A673 (cell line): Measurements from ENCODE around the gene XPOT. TPM values are rescaled to one million over a fixed set of nuclear protein-coding genes. Genes with fewer than 3 reads are reported as not detected.
A peak's percentile ranks its signal among the peaks of the same experiment; 100 is the strongest.

Experiments used
- BruUV-seq: library from RNA; stranded (reverse); fragments of 400-500 nt; replicated peaks from 2 replicates; lab custom pipeline; 2021; lab: Mats Ljungman, UMichigan
- CTCF ChIA-PET: fragments of 300-600 bp; sonication (Branson Sonifier 250); formaldehyde crosslinking; loops from one replicate; lab custom pipeline; 2022; ENCODE audit warnings: antibody characterized with exemption; lab: Charles Lee
- POLR2A ChIA-PET: fragments of 300-600 bp; sonication (Branson Sonifier 250); formaldehyde crosslinking; loops from one replicate; lab custom pipeline; 2022; ENCODE audit warnings: antibody characterized with exemption; ENCODE audit not compliant: low non-redundant PET; lab: Charles Lee
- DNase-seq: peaks from one replicate; pipeline ENCODE4 v3.0.0-alpha.2; 2015; ENCODE audit warnings: low spot score
- H3K27ac ChIP-seq: fragments of 200-600 bp; sonication (generic); 2 replicates; pipeline ENCODE4 v1.5.1; 2016; ENCODE audit warnings: mixed run types, low read depth, mild to moderate bottlenecking, mixed read lengths, antibody characterized with exemption, low read length; ENCODE audit not compliant: poor library complexity, severe bottlenecking
- H3K27me3 ChIP-seq: fragments of 200-600 bp; sonication (generic); replicated peaks from 2 replicates; pipeline ENCODE4 v1.6.1; 2017; ENCODE audit warnings: mixed run types, low read depth, mild to moderate bottlenecking, mixed read lengths, antibody characterized with exemption, low read length; ENCODE audit not compliant: insufficient read depth, poor library complexity
- H3K36me3 ChIP-seq: fragments of 200-600 bp; sonication (generic); 2 replicates; pipeline ENCODE4 v1.6.1; 2016; ENCODE audit warnings: mixed run types, mild to moderate bottlenecking, mixed read lengths, antibody characterized with exemption, low read length; ENCODE audit not compliant: insufficient read depth, poor library complexity, severe bottlenecking
- H3K4me1 ChIP-seq: fragments of 200-600 bp; sonication (generic); 2 replicates; pipeline ENCODE4 v1.6.1; 2017; ENCODE audit warnings: mixed run types, mild to moderate bottlenecking, mixed read lengths, antibody characterized with exemption, low read length; ENCODE audit not compliant: insufficient read depth, poor library complexity, severe bottlenecking
- H3K4me3 ChIP-seq: fragments of 200-600 bp; sonication (generic); 2 replicates; pipeline ENCODE4 v1.5.1; 2016; ENCODE audit warnings: low read depth, mixed run types, mild to moderate bottlenecking, mixed read lengths, low read length; ENCODE audit not compliant: poor library complexity, severe bottlenecking
- H3K9me3 ChIP-seq: fragments of 200-600 bp; sonication (generic); 2 replicates; pipeline ENCODE4 v1.6.1; 2016; ENCODE audit warnings: mixed run types, low read depth, mild to moderate bottlenecking, mixed read lengths, antibody characterized with exemption, low read length; ENCODE audit not compliant: poor library complexity, severe bottlenecking
- EZH2 ChIP-seq: fragments of 200-600 bp; sonication (generic); IDR thresholded peaks from 2 replicates; pipeline ENCODE4 v1.6.1; 2017; ENCODE audit warnings: borderline replicate concordance, low read depth, mild to moderate bottlenecking, mixed read lengths, antibody characterized with exemption, low read length; ENCODE audit not compliant: poor library complexity, severe bottlenecking
- intact Hi-C: fragments of 100-400 bp; cut with micrococcal nuclease; formaldehyde crosslinking; loops from one replicate; pipeline ENCODE4 v1.10.0; 2022; ENCODE audit not compliant: unreplicated experiment
- total RNA-seq: library from RNA; stranded (reverse); gene quantifications from 2 replicates; pipeline ENCODE4 v1.2.3, GENCODE V29; 2021
- TF ChIP-seq, protein P1 (sequence below): fragments of 300-800, 200-600 bp; sonication (generic); conservative IDR thresholded peaks from 2 replicates; pipeline ENCODE4 v1.5.1; 2017; ENCODE audit warnings: low read depth, mild to moderate bottlenecking, antibody characterized with exemption, low read length, moderate library complexity, mixed read lengths

Gene XPOT
- total RNA-seq, 1 experiment from 2014 or later = 192 TPM

DNA sequence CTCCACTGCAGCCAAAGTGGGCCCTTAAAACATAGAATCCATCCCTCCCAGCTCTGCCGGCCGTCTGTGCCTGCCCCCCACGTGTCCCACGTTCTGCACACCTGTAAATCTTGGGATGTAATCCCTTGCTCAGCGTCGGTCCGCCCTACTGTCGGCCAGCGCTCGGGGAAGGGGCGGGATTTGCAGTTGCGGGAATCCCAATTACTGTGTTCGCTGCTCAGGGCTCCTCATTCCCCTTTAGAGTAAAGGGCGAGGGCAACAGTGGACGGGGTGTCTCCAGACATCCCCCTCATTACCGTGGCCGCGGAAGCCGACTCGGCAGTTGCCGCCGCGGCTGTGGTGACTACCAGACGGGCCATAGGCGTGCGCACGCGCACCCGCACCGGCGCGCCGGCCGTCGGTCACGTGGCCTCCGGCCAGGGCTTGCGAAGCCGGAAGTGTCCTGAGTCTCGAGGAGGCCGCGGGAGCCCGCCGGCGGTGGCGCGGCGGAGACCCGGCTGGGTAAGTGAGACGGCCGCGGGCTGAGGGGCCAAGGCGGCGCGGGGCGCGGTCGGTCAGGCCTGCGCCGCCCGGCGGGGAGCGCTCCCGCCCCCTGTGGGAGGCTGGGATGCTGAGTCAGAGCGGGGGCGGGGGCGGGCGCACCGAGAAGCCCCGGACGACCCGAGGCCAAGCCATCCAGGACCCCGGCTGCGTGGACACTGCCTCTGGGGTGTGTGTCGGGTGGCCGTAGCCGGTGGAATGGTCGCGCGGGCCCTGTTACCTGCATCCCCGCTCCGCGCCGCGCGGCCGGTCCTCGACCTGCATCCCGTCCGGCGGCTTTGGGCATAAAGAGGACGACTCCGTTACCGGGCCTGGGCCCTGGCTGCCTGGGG is 47.7 kb downstream of the XPOT start, which contains the start of gene TBK1:
TBK1 (plus strand) TSS at position 434 of the 872 bp plus-strand sequence. CDS start 3,751 bp downstream, outside the sequence.
- TF ChIP-seq, protein P1, sequence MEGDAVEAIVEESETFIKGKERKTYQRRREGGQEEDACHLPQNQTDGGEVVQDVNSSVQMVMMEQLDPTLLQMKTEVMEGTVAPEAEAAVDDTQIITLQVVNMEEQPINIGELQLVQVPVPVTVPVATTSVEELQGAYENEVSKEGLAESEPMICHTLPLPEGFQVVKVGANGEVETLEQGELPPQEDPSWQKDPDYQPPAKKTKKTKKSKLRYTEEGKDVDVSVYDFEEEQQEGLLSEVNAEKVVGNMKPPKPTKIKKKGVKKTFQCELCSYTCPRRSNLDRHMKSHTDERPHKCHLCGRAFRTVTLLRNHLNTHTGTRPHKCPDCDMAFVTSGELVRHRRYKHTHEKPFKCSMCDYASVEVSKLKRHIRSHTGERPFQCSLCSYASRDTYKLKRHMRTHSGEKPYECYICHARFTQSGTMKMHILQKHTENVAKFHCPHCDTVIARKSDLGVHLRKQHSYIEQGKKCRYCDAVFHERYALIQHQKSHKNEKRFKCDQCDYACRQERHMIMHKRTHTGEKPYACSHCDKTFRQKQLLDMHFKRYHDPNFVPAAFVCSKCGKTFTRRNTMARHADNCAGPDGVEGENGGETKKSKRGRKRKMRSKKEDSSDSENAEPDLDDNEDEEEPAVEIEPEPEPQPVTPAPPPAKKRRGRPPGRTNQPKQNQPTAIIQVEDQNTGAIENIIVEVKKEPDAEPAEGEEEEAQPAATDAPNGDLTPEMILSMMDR = no peak
- TF ChIP-seq EZH2 = no peak
- intact Hi-C loops = loop anchor here (10.0 kb wide), 1 partner anchor 243 kb away; no protein-coding TSS in a partner anchor
- Histone ChIP-seq H3K4me3 (peak within 1 kb of the TSS; percentile 90), H3K27me3 (no peaks in the 10 kb centered on the region), H3K4me1 (peaks cover 11% of the 10 kb centered on the region), H3K9me3 (no peaks in the 10 kb centered on the region), H3K27ac (peak within 1 kb of the TSS; percentile 87), H3K36me3 (peaks cover 31% of the 10 kb centered on the region)
- peak; percentile 74 for DNase-seq
- POLR2A ChIA-PET = no interaction called here
- BruUV-seq = no TSS peak
- CTCF ChIA-PET = no interaction called here

DNA sequence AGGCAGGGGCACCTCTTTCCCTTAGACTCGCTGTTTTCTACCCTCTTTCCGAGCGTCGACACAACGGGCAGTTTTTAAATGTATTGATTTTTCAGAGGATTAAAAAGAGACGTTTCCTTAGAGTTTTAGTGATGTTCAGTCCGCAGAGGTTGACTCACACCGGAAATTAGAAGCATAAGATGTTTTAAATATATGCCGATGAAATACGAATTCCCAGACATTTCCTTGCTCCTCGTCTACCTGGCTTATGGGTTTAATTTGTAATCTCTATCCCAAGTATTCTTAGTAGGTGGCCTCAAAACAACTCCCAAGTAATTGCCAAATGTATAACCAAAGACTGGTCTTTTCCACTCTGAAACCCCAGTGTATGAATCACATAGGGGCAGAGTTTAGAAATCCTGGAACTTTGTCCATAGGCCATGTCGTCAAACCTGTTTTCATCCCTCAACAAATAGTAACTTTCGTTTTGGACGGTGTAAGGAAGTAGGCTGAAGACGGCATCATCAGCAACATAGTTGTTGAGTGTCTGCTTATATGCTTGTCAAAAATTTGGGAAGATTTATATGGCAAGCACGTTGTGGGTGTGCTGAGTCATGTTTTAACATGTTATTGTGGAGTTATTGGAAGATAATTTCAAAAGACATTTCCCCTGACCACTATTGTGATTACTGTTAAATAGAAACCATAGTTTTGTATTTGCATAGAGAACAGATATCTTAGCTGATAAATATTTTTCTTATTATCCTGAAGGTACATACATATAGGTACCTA is 48.6 kb downstream of the XPOT start:
- H3K4me1 ChIP-seq = peaks cover 15% of the 10 kb centered on the region
- peak overlapping the region; percentile 90 for H3K4me3 ChIP-seq
- peaks cover 23% of the 10 kb centered on the region for H3K36me3 ChIP-seq
- H3K9me3 ChIP-seq = no peaks in the 10 kb centered on the region
- TF ChIP-seq EZH2 = no peak
- TF ChIP-seq, protein P1 = no peak
- H3K27me3 ChIP-seq = no peaks in the 10 kb centered on the region
- intact Hi-C loops = loop anchor here (10.0 kb wide), 1 partner anchor 242 kb away; no protein-coding TSS in a partner anchor
- BruUV-seq = TSS peak; percentile 44
- peak; percentile 41 for DNase-seq
- H3K27ac ChIP-seq = peak overlapping the region; percentile 87
- ChIA-PET POLR2A (interaction anchor here (0.6 kb wide), 1 partner anchor 385 kb away, joined by 25 read pairs; no protein-coding TSS in a partner anchor), CTCF (no interaction called here)

DNA sequence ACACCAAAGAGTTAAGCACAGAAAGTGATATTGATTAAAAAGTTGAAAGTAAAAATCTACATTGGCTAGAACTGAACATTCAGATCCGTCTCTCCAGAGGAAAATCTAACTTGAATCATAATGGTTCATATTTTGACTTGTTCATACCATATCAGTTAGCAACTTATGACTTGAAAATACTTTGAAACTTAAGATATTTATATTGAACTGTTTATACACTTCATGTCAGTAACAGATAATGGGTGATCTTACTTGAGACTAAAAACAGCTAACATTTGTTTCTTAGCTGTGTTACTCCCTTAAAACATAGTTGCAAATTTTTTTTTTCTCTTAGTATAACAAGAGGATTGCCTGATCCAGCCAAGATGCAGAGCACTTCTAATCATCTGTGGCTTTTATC is 51.3 kb downstream of the XPOT start:
- Histone ChIP-seq H3K4me3 (no peak overlapping the region), H3K27ac (peak overlapping the region; percentile 21), H3K4me1 (peaks cover 25% of the 10 kb centered on the region), H3K9me3 (no peaks in the 10 kb centered on the region), H3K27me3 (no peaks in the 10 kb centered on the region), H3K36me3 (peaks cover 4% of the 10 kb centered on the region)
- no peak for TF ChIP-seq EZH2
- TF ChIP-seq, protein P1 = no peak
- no peak for DNase-seq
- CTCF ChIA-PET = no interaction called here
- POLR2A ChIA-PET = interaction anchor here (0.6 kb wide), 1 partner anchor 67 kb away, joined by 3 read pairs; no protein-coding TSS in a partner anchor
- intact Hi-C loops = loop anchor here (10.0 kb wide), 1 partner anchor 239 kb away; no protein-coding TSS in a partner anchor
- BruUV-seq = no TSS peak
